Measurements from ENCODE around the gene CERS6. TPM values are rescaled to one million over a fixed set of nuclear protein-coding genes. Genes with fewer than 3 reads are reported as not detected.

Gene CERS6
- total and polyA plus RNA-seq, 2 experiments from 2014 or later, result 7.4 to 35.0 TPM

- ATAC-seq, result no peak
- no peaks in the 10 kb centered on the region; the same call in 2 of the 3 replicates for H3K9me3 Mint-ChIP-seq
- H3K27me3 ChIP-seq (ENCODE audit: insufficient read depth), result no peaks in the 10 kb centered on the region
- peaks cover 20% of the 10 kb centered on the region for H3K36me3 Mint-ChIP-seq (ENCODE audit: low read depth)
- no peak overlapping the region for H3K27ac ChIP-seq (ENCODE audit: low read depth)
- H3K9me2 ChIP-seq (ENCODE audit: insufficient read depth), result no peaks in the 10 kb centered on the region
- peaks cover 33% of the 10 kb centered on the region for H3K4me1 Mint-ChIP-seq
- TF ChIP-seq NANOG (IDR thresholded peaks at IDR 0.05; ENCODE audit: borderline replicate concordance) (no peak), ETS1 (IDR thresholded peaks at IDR 0.05) (no peak), REST (IDR thresholded peaks at IDR 0.05; ENCODE audit: unreplicated experiment) (no peak), CREB1 (CRISPR knock-in tag; IDR thresholded peaks at IDR 0.05; ENCODE audit: low read depth) (no peak), ZNF462 (CRISPR knock-in tag; IDR thresholded peaks at IDR 0.05) (no peak), ZNF114 (CRISPR knock-in tag; IDR thresholded peaks at IDR 0.05) (no peak), EZH2phosphoT487 (IDR thresholded peaks at IDR 0.05; ENCODE audit: unreplicated experiment) (no peak), EZH2 (IDR thresholded peaks at IDR 0.05; ENCODE audit: low read depth, unreplicated experiment) (no peak), STAT1 (IDR thresholded peaks at IDR 0.05; ENCODE audit: unreplicated experiment) (no peak)
- TF ChIP-seq, protein P1, sequence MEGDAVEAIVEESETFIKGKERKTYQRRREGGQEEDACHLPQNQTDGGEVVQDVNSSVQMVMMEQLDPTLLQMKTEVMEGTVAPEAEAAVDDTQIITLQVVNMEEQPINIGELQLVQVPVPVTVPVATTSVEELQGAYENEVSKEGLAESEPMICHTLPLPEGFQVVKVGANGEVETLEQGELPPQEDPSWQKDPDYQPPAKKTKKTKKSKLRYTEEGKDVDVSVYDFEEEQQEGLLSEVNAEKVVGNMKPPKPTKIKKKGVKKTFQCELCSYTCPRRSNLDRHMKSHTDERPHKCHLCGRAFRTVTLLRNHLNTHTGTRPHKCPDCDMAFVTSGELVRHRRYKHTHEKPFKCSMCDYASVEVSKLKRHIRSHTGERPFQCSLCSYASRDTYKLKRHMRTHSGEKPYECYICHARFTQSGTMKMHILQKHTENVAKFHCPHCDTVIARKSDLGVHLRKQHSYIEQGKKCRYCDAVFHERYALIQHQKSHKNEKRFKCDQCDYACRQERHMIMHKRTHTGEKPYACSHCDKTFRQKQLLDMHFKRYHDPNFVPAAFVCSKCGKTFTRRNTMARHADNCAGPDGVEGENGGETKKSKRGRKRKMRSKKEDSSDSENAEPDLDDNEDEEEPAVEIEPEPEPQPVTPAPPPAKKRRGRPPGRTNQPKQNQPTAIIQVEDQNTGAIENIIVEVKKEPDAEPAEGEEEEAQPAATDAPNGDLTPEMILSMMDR (conservative IDR thresholded peaks at IDR 0.05; ENCODE audit: low read depth in 2 of 2), result no peak
- no peaks in the 10 kb centered on the region for H4K20me1 ChIP-seq (replicated peaks; ENCODE audit: insufficient read depth)
- no peak overlapping the region for H3K4me2 ChIP-seq
- DNase-seq (ENCODE audit: low spot score), result no peak
- no peaks in the 10 kb centered on the region for H3F3A ChIP-seq (replicated peaks; ENCODE audit: low read depth)
- peaks cover 25% of the 10 kb centered on the region for H3K4me1 ChIP-seq (ENCODE audit: insufficient read depth)
- H3K27ac Mint-ChIP-seq, result no peak overlapping the region
- H3K79me2 ChIP-seq (replicated peaks; ENCODE audit: insufficient read depth), result no peaks in the 10 kb centered on the region
- no peak overlapping the region for H2AFZ ChIP-seq
- H3K4me3 Mint-ChIP-seq, result no peak overlapping the region
- peaks cover 1% of the 10 kb centered on the region for H3K27me3 Mint-ChIP-seq (ENCODE audit: insufficient read depth, low read depth, poor library complexity)
- no peak overlapping the region for H3K4me3 ChIP-seq
- no peaks in the 10 kb centered on the region for H3K36me3 ChIP-seq (ENCODE audit: insufficient read depth)
These were observed 271.9 kb downstream of the CERS6 start for GRCh38 chr2:168727904-168728470.
